MCF 10A (cell line): ENCODE measurements around the gene LRP10. TPM values are rescaled to one million over a fixed set of nuclear protein-coding genes. Genes with fewer than 3 reads are reported as not detected.
"Not testable (repeated sequence)": the region's sequence is repeated elsewhere in the genome, so short reads cannot be mapped to it uniquely, and the experiment has no call there.

Experiments used
- BruUV-seq: library from RNA; stranded (reverse); fragments of 400-500 nt; replicated peaks from 2 replicates; lab custom pipeline; 2021; lab: Mats Ljungman, UMichigan
- CTCF ChIA-PET: fragments of 300-600 bp; sonication (Branson Sonifier 250); formaldehyde crosslinking; extraction: SDS; loops from one replicate; lab custom pipeline; 2021; ENCODE audit warnings: antibody characterized with exemption, inconsistent platforms; lab: Yijun Ruan, JAX
- POLR2A ChIA-PET: fragments of 300-600, 350-650 bp; sonication (Branson Sonifier 250); formaldehyde crosslinking; extraction: SDS; loops from one replicate; lab custom pipeline; 2020; ENCODE audit warnings: antibody characterized with exemption, inconsistent platforms; lab: Yijun Ruan, JAX
- DNase-seq: peaks from one replicate; pipeline ENCODE4 v3.0.0-alpha.2; 2018; ENCODE audit not compliant: unreplicated experiment
- H3K27ac Mint-ChIP-seq: one replicate; pipeline ENCODE4 v1.8.0; 2022; ENCODE audit warnings: mild to moderate bottlenecking, low read depth, mixed read lengths; ENCODE audit not compliant: unreplicated experiment
- H3K27me3 Mint-ChIP-seq: one replicate; pipeline ENCODE4 v1.8.0; 2022; ENCODE audit warnings: mixed read lengths; ENCODE audit not compliant: insufficient read depth, unreplicated experiment
- H3K36me3 Mint-ChIP-seq: one replicate; pipeline ENCODE4 v1.8.0; 2022; ENCODE audit warnings: mild to moderate bottlenecking, moderate library complexity, mixed read lengths; ENCODE audit not compliant: insufficient read depth, unreplicated experiment
- H3K4me1 Mint-ChIP-seq: one replicate; pipeline ENCODE4 v1.8.0; 2022; ENCODE audit warnings: mixed read lengths; ENCODE audit not compliant: insufficient read depth, unreplicated experiment
- H3K4me3 Mint-ChIP-seq: one replicate; pipeline ENCODE4 v1.8.0; 2022; ENCODE audit warnings: mild to moderate bottlenecking, moderate library complexity, mixed read lengths; ENCODE audit not compliant: unreplicated experiment
- H3K9me3 Mint-ChIP-seq: one replicate; pipeline ENCODE4 v1.8.0; 2022; ENCODE audit warnings: mixed read lengths; ENCODE audit not compliant: unreplicated experiment
- CTCF ChIP-seq: fragments of 200-600 bp; IDR thresholded peaks from one replicate; pipeline ENCODE4 v1.8.0; 2022; ENCODE audit warnings: antibody characterized with exemption, mild to moderate bottlenecking; ENCODE audit not compliant: unreplicated experiment
- intact Hi-C: fragments of 100-400 bp; cut with micrococcal nuclease; formaldehyde crosslinking; loops from 2 replicates; pipeline ENCODE4 v1.14.1; 2022
- total RNA-seq: library from RNA; stranded (reverse); gene quantifications from 2 replicates; pipeline ENCODE4 v1.2.3, GENCODE V29; 2022

Gene LRP10
- total RNA-seq, 1 experiment from 2014 or later, result 71.0 TPM

- CTCF ChIA-PET, result interaction anchor here (0.5 to 11.5 kb wide), 50 partner anchors 15 to 1426 kb away, joined by 3 to 330 read pairs (median 6); partner anchors contain the start of genes LRP10, MMP14, MRPL52 and OXA1L
- no peaks in the 10 kb centered on the region for H3K27me3 Mint-ChIP-seq
- intact Hi-C loops, result loop anchor here (2.0 to 10.0 kb wide), 3 partner anchors 16 to 458 kb away; partner anchors contain the start of gene MMP14
- no peaks in the 10 kb centered on the region for H3K36me3 Mint-ChIP-seq
- POLR2A ChIA-PET, result interaction anchor here (0.8 to 8.5 kb wide), 6 partner anchors 13 to 193 kb away, joined by 3 to 142 read pairs (median 6); partner anchors contain the start of genes MMP14 and MRPL52
- H3K27ac Mint-ChIP-seq, result peak overlapping the region; percentile 64
- DNase-seq, result no peak
- TF ChIP-seq CTCF, result no peak
- H3K4me1 Mint-ChIP-seq, result peaks cover 25% of the 10 kb centered on the region
- no TSS peak for BruUV-seq
- H3K9me3 Mint-ChIP-seq, result no peaks in the 10 kb centered on the region
- H3K4me3 Mint-ChIP-seq, result no peak overlapping the region
These were observed 19.0 kb upstream of the LRP10 start for GRCh38 chr14:22852599-22852939.

- no peaks in the 10 kb centered on the region for H3K27me3 Mint-ChIP-seq
- intact Hi-C loops, result loop anchor here (1.0 to 10.0 kb wide), 8 partner anchors 16 to 458 kb away; partner anchors contain the start of gene MMP14
- H3K27ac Mint-ChIP-seq, result peak overlapping the region; percentile 64
- H3K9me3 Mint-ChIP-seq, result no peaks in the 10 kb centered on the region
- H3K36me3 Mint-ChIP-seq, result no peaks in the 10 kb centered on the region
- no TSS peak for BruUV-seq
- DNase-seq, result peak; percentile 81
- H3K4me1 Mint-ChIP-seq, result peaks cover 25% of the 10 kb centered on the region
- H3K4me3 Mint-ChIP-seq, result peak overlapping the region; percentile 70
- ChIA-PET POLR2A (interaction anchor here (0.8 to 8.5 kb wide), 8 partner anchors 14 to 288 kb away, joined by 3 to 142 read pairs (median 6); partner anchors contain the start of genes LRP10, MMP14 and MRPL52), CTCF (interaction anchor here (0.5 to 11.5 kb wide), 62 partner anchors 15 to 693 kb away, joined by 3 to 330 read pairs (median 5); partner anchors contain the start of genes DAD1, LRP10, MMP14 and MRPL52)
- TF ChIP-seq CTCF, result peak; percentile 85
These were observed 18.4 kb upstream of the LRP10 start for GRCh38 chr14:22852940-22853767.

DNA sequence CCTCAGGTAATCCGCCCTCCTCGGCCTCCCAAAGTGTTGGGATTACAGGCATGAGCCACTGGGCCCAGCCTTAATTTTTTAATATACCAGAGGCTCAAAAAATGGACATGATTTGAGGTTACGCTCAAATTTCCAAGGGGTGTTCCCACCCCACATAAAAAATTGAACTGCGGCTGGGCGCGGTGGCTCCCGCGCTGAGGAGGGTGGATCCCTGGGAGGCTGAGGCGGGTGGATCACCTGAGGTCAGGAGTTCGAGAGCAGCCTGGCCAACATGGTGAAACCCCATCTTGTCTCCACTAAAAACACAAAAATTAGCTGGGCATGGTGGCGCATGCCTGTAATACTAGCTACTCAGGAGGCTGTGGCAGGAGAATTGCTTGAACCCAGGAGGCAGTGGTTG is 17.2 kb upstream of the LRP10 start:
- H3K4me3 Mint-ChIP-seq, BruUV-seq, H3K9me3 Mint-ChIP-seq, DNase-seq, H3K27ac Mint-ChIP-seq, H3K36me3 Mint-ChIP-seq, H3K27me3 Mint-ChIP-seq: not testable (repeated sequence)
- ChIA-PET CTCF (interaction anchor here (0.6 to 11.5 kb wide), 42 partner anchors 13 to 1218 kb away, joined by 3 to 330 read pairs (median 6); partner anchors contain the start of genes DAD1, LRP10, MMP14 and MRPL52), POLR2A (interaction anchor here (0.6 to 8.5 kb wide), 7 partner anchors 15 to 301 kb away, joined by 3 to 142 read pairs (median 5); partner anchors contain the start of genes LRP10 and MMP14)
- peaks cover 17% of the 10 kb centered on the region for H3K4me1 Mint-ChIP-seq
- intact Hi-C loops, result loop anchor here (10.0 kb wide), 1 partner anchor 459 kb away; no protein-coding TSS in a partner anchor

DNA sequence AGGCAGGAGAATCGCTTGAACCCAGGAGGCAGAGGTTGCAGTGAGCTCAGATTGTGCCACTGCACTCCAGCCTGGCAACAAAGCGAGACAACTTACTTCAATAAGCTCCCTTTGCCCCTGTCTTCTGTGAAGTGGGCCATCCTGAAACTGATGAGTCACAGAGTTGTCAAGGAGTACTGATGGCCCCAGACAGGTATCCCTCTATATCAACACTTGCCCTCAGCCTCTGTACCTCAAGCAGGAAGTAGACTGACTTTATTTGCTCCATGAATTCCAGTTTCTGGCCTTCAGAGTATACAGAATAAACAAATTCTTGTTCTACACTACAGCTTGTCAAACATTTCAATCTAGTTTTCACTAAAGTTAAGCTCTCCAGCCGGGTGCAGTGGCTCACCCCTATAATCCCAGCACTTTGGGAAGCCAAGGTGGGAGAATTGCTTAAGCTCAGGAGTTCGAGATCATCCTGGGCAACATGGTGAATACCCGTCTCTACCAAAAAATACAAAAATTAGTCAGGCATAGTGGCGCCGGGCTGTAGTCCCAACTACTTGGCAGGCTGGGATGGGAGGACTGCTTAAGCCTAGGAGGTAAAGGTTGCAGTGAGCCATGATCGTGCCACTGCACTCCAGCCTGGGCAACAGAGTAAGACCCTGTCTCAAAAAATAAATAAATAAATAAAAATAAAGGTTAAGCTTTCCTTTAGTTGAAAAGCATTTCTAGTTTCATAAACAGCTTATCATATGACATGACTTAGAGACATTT is 16.4 kb upstream of the LRP10 start:
- no peaks in the 10 kb centered on the region for H3K36me3 Mint-ChIP-seq
- intact Hi-C loops, result loop anchor here (10.0 kb wide), 1 partner anchor 460 kb away; no protein-coding TSS in a partner anchor
- no peaks in the 10 kb centered on the region for H3K9me3 Mint-ChIP-seq
- DNase-seq, result no peak
- no TSS peak for BruUV-seq
- H3K4me1 Mint-ChIP-seq, result peaks cover 17% of the 10 kb centered on the region
- POLR2A ChIA-PET, result interaction anchor here (0.6 to 8.5 kb wide), 8 partner anchors 16 to 302 kb away, joined by 3 to 142 read pairs (median 3); partner anchors contain the start of genes LRP10, MMP14 and OXA1L
- H3K4me3 Mint-ChIP-seq, result no peak overlapping the region
- H3K27me3 Mint-ChIP-seq, result no peaks in the 10 kb centered on the region
- no peak overlapping the region for H3K27ac Mint-ChIP-seq
- CTCF ChIA-PET, result interaction anchor here (0.6 to 11.5 kb wide), 25 partner anchors 13 to 1219 kb away, joined by 3 to 330 read pairs (median 7); partner anchors contain the start of genes DAD1, LRP10, MMP14 and MRPL52
- no peak for TF ChIP-seq CTCF
